IMR-90 (cell line): ENCODE measurements around the gene NSUN4. TPM values are rescaled to one million over a fixed set of nuclear protein-coding genes. Genes with fewer than 3 reads are reported as not detected.

ENCODE experiments used
- ATAC-seq: fragments of 200-7000 bp; cut with Tn5 transposase; 2 replicates; pipeline ENCODE4 v1.9.1; 2020; ENCODE audit warnings: low read depth, mild to moderate bottlenecking, moderate library complexity
- BruUV-seq: library from RNA; stranded (reverse); fragments of 400-500 nt; replicated peaks from 2 replicates; lab custom pipeline; 2021; lab: Mats Ljungman, UMichigan
- CTCF ChIA-PET: fragments of 300-600 bp; formaldehyde crosslinking; extraction: SDS; loops from one replicate; lab custom pipeline; 2021; ENCODE audit warnings: antibody characterized with exemption; lab: Yijun Ruan, JAX
- POLR2A ChIA-PET: fragments of 300-600 bp; sonication (Branson Sonifier 250); formaldehyde crosslinking; loops from one replicate; lab custom pipeline; 2022; ENCODE audit warnings: antibody characterized with exemption; ENCODE audit not compliant: unreplicated experiment; lab: Charles Lee
- DNase-seq: peaks from one replicate; pipeline ENCODE4 v3.0.0; 2013
- H2AFZ ChIP-seq: replicated peaks from 2 replicates; pipeline ENCODE3; 2013; ENCODE audit warnings: low read length, mild to moderate bottlenecking; ENCODE audit not compliant: poor library complexity
- H2AK5ac ChIP-seq: 2 replicates; pipeline ENCODE4 v1.6.1; 2013; ENCODE audit warnings: low read depth, low read length, inconsistent platforms
- H2AK9ac ChIP-seq: replicated peaks from 2 replicates; pipeline ENCODE3; 2013; ENCODE audit warnings: mild to moderate bottlenecking, low read depth, low read length, moderate library complexity; ENCODE audit not compliant: poor library complexity
- H2BK120ac ChIP-seq: 2 replicates; pipeline ENCODE4 v1.6.1; 2013; ENCODE audit warnings: low read depth, low read length, inconsistent platforms
- H2BK15ac ChIP-seq: 3 replicates; pipeline ENCODE4 v1.6.1; 2013; ENCODE audit warnings: low read depth, low read length, inconsistent platforms
- H2BK20ac ChIP-seq: 2 replicates; pipeline ENCODE4 v1.6.1; 2013; ENCODE audit warnings: low read depth, mild to moderate bottlenecking, inconsistent platforms, low read length, moderate library complexity
- H2BK5ac ChIP-seq: 2 replicates; pipeline ENCODE4 v1.6.1; 2013; ENCODE audit warnings: mild to moderate bottlenecking, low read depth, low read length, inconsistent platforms; ENCODE audit not compliant: poor library complexity, severe bottlenecking
- H3K14ac ChIP-seq: replicated peaks from 2 replicates; pipeline ENCODE4 v1.6.1; 2013; ENCODE audit warnings: low read depth, low read length, inconsistent platforms
- H3K18ac ChIP-seq: 2 replicates; pipeline ENCODE4 v1.6.1; 2013; ENCODE audit warnings: low read depth, low read length, control low read depth
- H3K23ac ChIP-seq: 2 replicates; pipeline ENCODE4 v1.6.1; 2013; ENCODE audit warnings: low read depth, low read length, inconsistent platforms
- H3K27ac ChIP-seq: 2 replicates; pipeline ENCODE4 v1.5.1; 2013; ENCODE audit warnings: mild to moderate bottlenecking, control low read depth, low read length; ENCODE audit not compliant: insufficient read depth
- H3K27me3 ChIP-seq: 2 replicates; pipeline ENCODE4 v1.6.1; 2013; ENCODE audit warnings: low read length; ENCODE audit not compliant: control insufficient read depth, insufficient read depth
- H3K36me3 ChIP-seq: 2 replicates; pipeline ENCODE4 v1.6.1; 2013; ENCODE audit warnings: low read length, mixed read lengths; ENCODE audit not compliant: control insufficient read depth, insufficient read depth
- H3K4ac ChIP-seq: 2 replicates; pipeline ENCODE4 v1.6.1; 2013; ENCODE audit warnings: low read depth, low read length, inconsistent platforms
- H3K4me1 ChIP-seq: 2 replicates; pipeline ENCODE4 v1.6.1; 2013; ENCODE audit warnings: low read length, mixed read lengths; ENCODE audit not compliant: control insufficient read depth, insufficient read depth
- H3K4me2 ChIP-seq: 2 replicates; pipeline ENCODE4 v1.6.1; 2013; ENCODE audit warnings: low read depth, mild to moderate bottlenecking, control low read depth, low read length, moderate library complexity
- H3K4me3 ChIP-seq: 2 replicates; pipeline ENCODE4 v1.5.1; 2013; ENCODE audit warnings: low read depth, mild to moderate bottlenecking, control low read depth, low read length, moderate library complexity; ENCODE audit not compliant: insufficient read depth
- H3K56ac ChIP-seq: 2 replicates; pipeline ENCODE4 v1.6.1; 2013; ENCODE audit warnings: low read length, inconsistent platforms; ENCODE audit not compliant: insufficient read depth; ENCODE audit errors: extremely low read depth
- H3K79me1 ChIP-seq, 2 experiments: 2 replicates each; pipeline ENCODE4 v1.6.1; 2013; ENCODE audit warnings: low read length in 2 of 2, inconsistent platforms in 1 of 2, low read depth in 1 of 2
- H3K9ac ChIP-seq: 2 replicates; pipeline ENCODE4 v1.6.1; 2013; ENCODE audit warnings: low read depth, low read length, control low read depth
- H3K9me1 ChIP-seq: 2 replicates; pipeline ENCODE4 v1.6.1; 2013; ENCODE audit warnings: low read length, inconsistent platforms; ENCODE audit not compliant: insufficient read depth
- H3K9me3 ChIP-seq: 2 replicates; pipeline ENCODE4 v1.6.1; 2013; ENCODE audit warnings: low read length; ENCODE audit not compliant: control insufficient read depth, insufficient read depth
- H4K20me1 ChIP-seq: 2 replicates; pipeline ENCODE4 v1.6.1; 2013; ENCODE audit warnings: low read length, inconsistent platforms; ENCODE audit not compliant: insufficient read depth
- H4K5ac ChIP-seq: 2 replicates; pipeline ENCODE4 v1.6.1; 2013; ENCODE audit warnings: mild to moderate bottlenecking, low read depth, low read length, control low read depth
- H4K8ac ChIP-seq, 2 experiments: 2 replicates each; pipeline ENCODE4 v1.6.1; 2013; ENCODE audit warnings: low read depth in 2 of 2, low read length in 2 of 2, control low read depth in 1 of 2, inconsistent platforms in 1 of 2
- H4K91ac ChIP-seq: 2 replicates; pipeline ENCODE4 v1.6.1; 2013; ENCODE audit warnings: low read depth, low read length, inconsistent platforms; ENCODE audit not compliant: insufficient read depth
- BHLHE40 ChIP-seq: fragments of 150-350 bp; IDR thresholded peaks from 2 replicates; pipeline ENCODE4 v1.6.1; 2016; ENCODE audit warnings: mild to moderate bottlenecking, low read depth, low read length
- CTCF ChIP-seq: conservative IDR thresholded peaks from 2 replicates; pipeline ENCODE4 v1.5.1; 2012; ENCODE audit warnings: mild to moderate bottlenecking, low read depth, low read length, improper control_type of control experiment
- ELK1 ChIP-seq: fragments of 150-350 bp; IDR thresholded peaks from 2 replicates; pipeline ENCODE4 v1.6.1; 2016; ENCODE audit warnings: low read depth, mild to moderate bottlenecking, low read length, moderate library complexity, borderline replicate concordance
- FOS ChIP-seq: fragments of 150-350 bp; IDR thresholded peaks from 2 replicates; pipeline ENCODE4 v1.6.1; 2016; ENCODE audit warnings: low read depth, low read length
- MAZ ChIP-seq: IDR thresholded peaks from 2 replicates; pipeline ENCODE4 v1.6.1; 2012; ENCODE audit warnings: low read depth, mild to moderate bottlenecking, low read length, improper control_type of control experiment, moderate library complexity, borderline replicate concordance
- MXI1 ChIP-seq: IDR thresholded peaks from 2 replicates; pipeline ENCODE4 v1.6.1; 2012; ENCODE audit warnings: low read depth, mild to moderate bottlenecking, low read length, moderate library complexity, borderline replicate concordance
- POLR2A ChIP-seq: IDR thresholded peaks from 2 replicates; pipeline ENCODE4 v1.6.1; 2012; ENCODE audit warnings: mild to moderate bottlenecking, low read depth, low read length
- RAD21 ChIP-seq: IDR thresholded peaks from 2 replicates; pipeline ENCODE4 v1.6.1; 2012; ENCODE audit warnings: low read length, improper control_type of control experiment
- RCOR1 ChIP-seq: IDR thresholded peaks from 2 replicates; pipeline ENCODE4 v1.6.1; 2012; ENCODE audit warnings: mild to moderate bottlenecking, low read length, improper control_type of control experiment; ENCODE audit not compliant: insufficient replicate concordance
- RFX5 ChIP-seq: IDR thresholded peaks from 2 replicates; pipeline ENCODE4 v1.8.0; 2012; ENCODE audit warnings: low read depth, mild to moderate bottlenecking, low read length, moderate library complexity
- USF2 ChIP-seq: fragments of 150-350 bp; IDR thresholded peaks from 2 replicates; pipeline ENCODE4 v1.6.1; 2017; ENCODE audit warnings: mild to moderate bottlenecking, antibody characterized with exemption, low read length, low read depth
- WGBS, 2 experiments: methylation state at CpG; one replicate each; pipeline versions ENCODE4 v1.1.5 to v1.1.7; 2013; ENCODE audit warnings: missing lambda C conversion rate in 2 of 2; ENCODE audit not compliant: insufficient read length in 1 of 2; ENCODE audit errors: extremely low coverage in 2 of 2; 5-methylcytosine and 5-hydroxymethylcytosine counted together
- dilution Hi-C: fragments of 300-500 bp; cut with HindIII; formaldehyde crosslinking; loops from one replicate; pipeline ENCODE4 v1.14.3; 2018; ENCODE audit warnings: low sequenced_read_pairs; ENCODE audit not compliant: unreplicated experiment
- in situ Hi-C: fragments of 300-500 bp; cut with MboI; formaldehyde crosslinking; loops from 3 replicates; pipeline ENCODE4 v1.14.3; 2019; ENCODE audit warnings: low sequenced_read_pairs, inconsistent platforms, mixed read lengths
- intact Hi-C: fragments of 100-400 bp; cut with micrococcal nuclease; formaldehyde crosslinking; loops from 2 replicates; pipeline ENCODE4 v1.10.0; 2022
- polyA plus RNA-seq, 3 experiments: library from polyadenylated mRNA; depleted of rRNA; stranded (reverse); fragments of >200 nt; gene quantifications; 2 replicates each; pipeline ENCODE4 v1.2.3, GENCODE V29; 2012; ENCODE audit warnings: low replicate concordance in 1 of 3
- total RNA-seq: library from RNA; depleted of rRNA; stranded (reverse); fragments of >200 nt; gene quantifications from 2 replicates; pipeline ENCODE4 v1.2.3, GENCODE V29; 2012

NSUN4 gene
- total and polyA plus RNA-seq, 2 of the 4 experiments (the other 2 are of a cell fraction) = 10.9 to 13.0 TPM

- Histone ChIP-seq H4K20me1 (peaks cover 35% of the 10 kb centered on the region), H2BK15ac (no peak within 1 kb of the TSS), H3K4me1 (peaks cover 5% of the 10 kb centered on the region), H2BK120ac (peak within 1 kb of the TSS; percentile 87), H4K91ac (peak within 1 kb of the TSS; percentile 91), H3K27ac (peak within 1 kb of the TSS; percentile 100), H3K9ac (peak within 1 kb of the TSS; percentile 100), H3K23ac (peak within 1 kb of the TSS; percentile 90), H3K27me3 (no peaks in the 10 kb centered on the region), H3K9me3 (no peaks in the 10 kb centered on the region), H3K4me3 (peak within 1 kb of the TSS; percentile 97), H3K18ac (peak within 1 kb of the TSS; percentile 70), H3K9me1 (peaks cover 11% of the 10 kb centered on the region), H3K4ac (peak within 1 kb of the TSS; percentile 86), H2AK5ac (peak within 1 kb of the TSS; percentile 93), H2BK5ac (peak within 1 kb of the TSS; percentile 94), H3K36me3 (no peaks in the 10 kb centered on the region; the same call in 1 of the 2 replicates), H2AK9ac (peak within 1 kb of the TSS; percentile 97), H3K79me1 (peaks cover 2 to 36% of the 10 kb centered on the region in 2 experiments; a peak in 3 of 4 replicates), H4K8ac (peak within 1 kb of the TSS; percentile 64 to 76), H3K14ac (peak within 1 kb of the TSS; percentile 96), H4K5ac (peak within 1 kb of the TSS; percentile 90), H2BK20ac (peak within 1 kb of the TSS; percentile 64; the same call in 1 of the 2 replicates), H3K56ac (peak within 1 kb of the TSS; percentile 79), H3K4me2 (peak within 1 kb of the TSS; percentile 92), H2AFZ (peak within 1 kb of the TSS; percentile 84)
- BruUV-seq = no TSS peak
- dilution Hi-C loops (no loop called here), intact Hi-C loops (no loop called here), in situ Hi-C loops (no loop called here)
- 1% methylated on average over 22 of the region's 61 CpGs; no CpG with 5 or more reads in 1 of the 2 experiments for WGBS, 2 experiments
- ChIA-PET POLR2A (no interaction called here), CTCF (interaction anchor here (0.5 kb wide), 1 partner anchor 13 kb away, joined by 4 read pairs; no protein-coding TSS in a partner anchor)
- peak; percentile 98 for DNase-seq
- peak; percentile 81 for ATAC-seq
- TF ChIP-seq USF2 (peak; percentile 80), RAD21 (no peak), RFX5 (no peak), CTCF (peak; percentile 11; the same call in 1 of the 2 replicates), ELK1 (no peak), FOS (peak; percentile 7; the same call in 1 of the 2 replicates), MAZ (peak; percentile 37; the same call in 1 of the 2 replicates), POLR2A (peak; percentile 97), RCOR1 (no peak), BHLHE40 (peak; percentile 98), MXI1 (peak; percentile 79; the same call in 1 of the 2 replicates)
These were observed 37.4 kb upstream of the NSUN4 start, which contains the start of the genes LRRC41 and UQCRH for GRCh38 chr1:46303038-46303871. LRRC41 (minus strand) TSS chr1:46303616; CDS start chr1:46303322, 294 bp downstream. UQCRH (plus strand) TSS chr1:46303698; CDS start chr1:46303767, 69 bp downstream.
